ENCODE measurements around the gene ARSA. TPM values are rescaled to one million over a fixed set of nuclear protein-coding genes. Genes with fewer than 3 reads are reported as not detected.

ARSA gene
- total RNA-seq, 3 donors from 2014 or later (not counting 1 experiment from before 2014, with no cell fraction given), result 69.2 to 77.8 (median 69.3) TPM

- Mint-ChIP-seq H3K27ac (no peak overlapping the region), H3K9me3 (no peaks in the 10 kb centered on the region), H3K4me3 (no peak overlapping the region), H3K4me1 (peaks cover 0 to 10% of the 10 kb centered on the region in 2 donors), H3K36me3 (no peaks in the 10 kb centered on the region), H3K27me3 (ENCODE audit: low read depth in 2 of 2) (peaks cover 28 to 43% of the 10 kb centered on the region in 2 donors)
- no peak overlapping the region for H3K4me3 ChIP-seq (ENCODE audit: low read length)
- no peak for ATAC-seq
- H3K36me3 ChIP-seq (ENCODE audit: control insufficient read depth, insufficient read depth, low read length), result no peaks in the 10 kb centered on the region
- TF ChIP-seq, protein P1, sequence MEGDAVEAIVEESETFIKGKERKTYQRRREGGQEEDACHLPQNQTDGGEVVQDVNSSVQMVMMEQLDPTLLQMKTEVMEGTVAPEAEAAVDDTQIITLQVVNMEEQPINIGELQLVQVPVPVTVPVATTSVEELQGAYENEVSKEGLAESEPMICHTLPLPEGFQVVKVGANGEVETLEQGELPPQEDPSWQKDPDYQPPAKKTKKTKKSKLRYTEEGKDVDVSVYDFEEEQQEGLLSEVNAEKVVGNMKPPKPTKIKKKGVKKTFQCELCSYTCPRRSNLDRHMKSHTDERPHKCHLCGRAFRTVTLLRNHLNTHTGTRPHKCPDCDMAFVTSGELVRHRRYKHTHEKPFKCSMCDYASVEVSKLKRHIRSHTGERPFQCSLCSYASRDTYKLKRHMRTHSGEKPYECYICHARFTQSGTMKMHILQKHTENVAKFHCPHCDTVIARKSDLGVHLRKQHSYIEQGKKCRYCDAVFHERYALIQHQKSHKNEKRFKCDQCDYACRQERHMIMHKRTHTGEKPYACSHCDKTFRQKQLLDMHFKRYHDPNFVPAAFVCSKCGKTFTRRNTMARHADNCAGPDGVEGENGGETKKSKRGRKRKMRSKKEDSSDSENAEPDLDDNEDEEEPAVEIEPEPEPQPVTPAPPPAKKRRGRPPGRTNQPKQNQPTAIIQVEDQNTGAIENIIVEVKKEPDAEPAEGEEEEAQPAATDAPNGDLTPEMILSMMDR (IDR thresholded peaks at IDR 0.05), result no peak
- H3K27me3 ChIP-seq (ENCODE audit: control insufficient read depth, insufficient read depth, low read length), result peaks cover 31% of the 10 kb centered on the region
- no peak for DNase-seq
- H3K9me3 ChIP-seq (ENCODE audit: control insufficient read depth, insufficient read depth, low read length), result no peaks in the 10 kb centered on the region
- no peak overlapping the region for H3K27ac ChIP-seq (ENCODE audit: low read length)
- 89% methylated on average over 17 of the region's 23 CpGs for WGBS (ENCODE audit: insufficient coverage)
- peaks cover 4% of the 10 kb centered on the region for H3K4me1 ChIP-seq (ENCODE audit: control insufficient read depth, insufficient read depth, low read length)
- intact Hi-C loops (cut with micrococcal nuclease), result no loop called here
These were observed 22.8 kb downstream of the ARSA start for GRCh38 chr22:50605002-50605612.

DNA sequence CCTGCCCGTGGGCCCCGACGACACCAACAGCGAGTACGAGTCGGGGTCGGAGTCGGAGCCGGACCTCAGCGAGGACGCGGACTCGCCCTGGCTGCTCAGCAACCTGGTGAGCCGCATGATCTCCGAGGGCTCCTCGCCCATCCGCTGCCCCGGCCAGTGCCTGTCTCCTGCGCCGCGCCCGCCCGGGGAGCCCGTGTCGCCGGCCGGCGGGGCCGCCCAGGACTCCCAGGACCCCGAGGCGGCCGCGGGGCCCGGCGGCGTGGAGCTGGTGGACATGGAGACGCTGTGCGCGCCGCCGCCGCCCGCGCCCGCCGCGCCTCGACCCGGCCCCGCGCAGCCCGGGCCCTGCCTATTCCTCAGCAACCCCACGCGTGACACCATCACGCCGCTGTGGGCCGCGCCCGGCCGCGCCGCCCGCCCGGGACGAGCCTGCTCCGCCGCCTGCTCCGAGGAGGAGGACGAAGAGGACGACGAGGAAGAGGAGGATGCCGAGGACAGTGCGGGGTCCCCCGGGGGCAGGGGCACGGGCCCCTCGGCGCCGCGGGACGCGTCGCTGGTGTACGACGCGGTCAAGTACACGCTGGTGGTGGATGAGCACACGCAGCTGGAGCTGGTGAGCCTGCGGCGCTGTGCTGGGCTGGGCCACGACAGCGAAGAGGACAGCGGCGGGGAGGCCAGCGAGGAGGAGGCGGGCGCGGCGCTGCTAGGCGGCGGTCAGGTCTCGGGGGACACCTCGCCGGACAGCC lies 23.5 kb downstream of the ARSA start:
- TF ChIP-seq, protein P1 (IDR thresholded peaks at IDR 0.05), result no peak
- no peak overlapping the region for H3K4me3 ChIP-seq (ENCODE audit: low read length)
- no peak overlapping the region for H3K4me3 Mint-ChIP-seq
- DNase-seq (no peak), ATAC-seq (no peak)
- intact Hi-C loops (cut with micrococcal nuclease), result no loop called here
- H3K27me3 ChIP-seq (ENCODE audit: control insufficient read depth, insufficient read depth, low read length), result peaks cover 37% of the 10 kb centered on the region
- H3K4me1 Mint-ChIP-seq, result peaks cover 0 to 10% of the 10 kb centered on the region in 2 donors
- H3K4me1 ChIP-seq (ENCODE audit: control insufficient read depth, insufficient read depth, low read length), result peaks cover 8% of the 10 kb centered on the region
- H3K27me3 Mint-ChIP-seq (ENCODE audit: low read depth in 2 of 2), result peaks cover 28 to 46% of the 10 kb centered on the region in 2 donors
- no peaks in the 10 kb centered on the region for H3K9me3 Mint-ChIP-seq
- WGBS (ENCODE audit: insufficient coverage), result 42% methylated on average over 103 of the region's 103 CpGs
- H3K9me3 ChIP-seq (ENCODE audit: control insufficient read depth, insufficient read depth, low read length), result no peaks in the 10 kb centered on the region
- no peaks in the 10 kb centered on the region for H3K36me3 Mint-ChIP-seq
- H3K36me3 ChIP-seq (ENCODE audit: control insufficient read depth, insufficient read depth, low read length), result no peaks in the 10 kb centered on the region
- no peak overlapping the region for H3K27ac ChIP-seq (ENCODE audit: low read length)
- H3K27ac Mint-ChIP-seq, result no peak overlapping the region

- Histone ChIP-seq H3K4me1 (ENCODE audit: control insufficient read depth, insufficient read depth, low read length) (peaks cover 8% of the 10 kb centered on the region), H3K27me3 (ENCODE audit: control insufficient read depth, insufficient read depth, low read length) (peaks cover 41% of the 10 kb centered on the region), H3K4me3 (ENCODE audit: low read length) (no peak overlapping the region), H3K36me3 (ENCODE audit: control insufficient read depth, insufficient read depth, low read length) (no peaks in the 10 kb centered on the region), H3K9me3 (ENCODE audit: control insufficient read depth, insufficient read depth, low read length) (no peaks in the 10 kb centered on the region), H3K27ac (ENCODE audit: low read length) (no peak overlapping the region)
- 8% methylated on average over 70 of the region's 70 CpGs for WGBS (ENCODE audit: insufficient coverage)
- H3K4me3 Mint-ChIP-seq, result no peak overlapping the region
- intact Hi-C loops (cut with micrococcal nuclease), result no loop called here
- peaks cover 28 to 46% of the 10 kb centered on the region in 2 donors for H3K27me3 Mint-ChIP-seq (ENCODE audit: low read depth in 2 of 2)
- H3K27ac Mint-ChIP-seq, result no peak overlapping the region
- no peaks in the 10 kb centered on the region for H3K9me3 Mint-ChIP-seq
- ATAC-seq, result no peak
- H3K4me1 Mint-ChIP-seq, result peaks cover 0 to 10% of the 10 kb centered on the region in 2 donors
- TF ChIP-seq, protein P1 (IDR thresholded peaks at IDR 0.05), result no peak
- no peak for DNase-seq
- H3K36me3 Mint-ChIP-seq, result no peaks in the 10 kb centered on the region
These were observed 24.3 kb downstream of the ARSA start for GRCh38 chr22:50603511-50604255.
